ENCODE data around the gene AKR1C1.
"Not testable (repeated sequence)": the region's sequence is repeated elsewhere in the genome, so short reads cannot be mapped to it uniquely, and the experiment has no call there.

The AKR1C1 gene

DNA sequence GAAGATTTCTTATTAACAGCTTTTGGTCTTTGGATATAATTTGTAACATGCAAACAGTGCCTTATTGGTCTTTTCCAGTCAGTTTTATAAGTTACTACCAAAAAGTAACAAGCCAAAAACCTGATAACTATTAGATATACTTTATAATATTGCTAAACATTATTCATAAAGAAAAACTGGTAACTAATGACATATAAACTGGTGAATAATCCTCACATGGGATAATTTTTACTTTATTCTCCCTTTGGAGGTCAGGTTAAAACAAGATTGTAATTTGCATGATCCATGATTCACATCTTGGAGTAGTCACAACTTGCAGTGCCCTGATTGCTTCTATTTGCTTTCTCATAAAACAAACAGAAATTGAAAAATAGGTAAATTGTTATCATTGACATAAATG is 41.3 kb downstream of the AKR1C1 start:
- H4K8ac ChIP-seq (ENCODE audit: low read depth, low read length); H2BK120ac ChIP-seq (ENCODE audit: low read depth, low read length); H3K9ac ChIP-seq (ENCODE audit: low read depth, low read length, poor library complexity); H3K23ac ChIP-seq (ENCODE audit: low read depth, low read length, poor library complexity); H2BK15ac ChIP-seq (ENCODE audit: low read length); H3K36me3 ChIP-seq (replicated peaks in 1 of 2; ENCODE audit: control insufficient read depth in 2 of 2, insufficient read depth in 2 of 2, low read length in 2 of 2); H4K91ac ChIP-seq (ENCODE audit: low read depth, low read length, poor library complexity); H3K4me2 ChIP-seq (ENCODE audit: insufficient read depth, low read length, poor library complexity, severe bottlenecking); H3K9me3 ChIP-seq (replicated peaks in 1 of 2; ENCODE audit: control insufficient read depth in 2 of 2, insufficient read depth in 1 of 2, low read depth in 1 of 2, low read length in 2 of 2); H3K79me1 ChIP-seq (ENCODE audit: low read depth, low read length); H3K4me3 ChIP-seq (ENCODE audit: low read length in 2 of 2); H3K4ac ChIP-seq (ENCODE audit: low read length); H2BK12ac ChIP-seq (ENCODE audit: low read length); H2BK5ac ChIP-seq (ENCODE audit: low read length); H2AK5ac ChIP-seq (ENCODE audit: low read depth, low read length); H3K27me3 ChIP-seq (ENCODE audit: control insufficient read depth in 3 of 3, insufficient read depth in 3 of 3, low read depth in 1 of 3, low read length in 3 of 3); H3K4me1 ChIP-seq (ENCODE audit: control insufficient read depth in 2 of 2, insufficient read depth in 1 of 2, low read depth in 1 of 2, low read length in 2 of 2); H2AFZ ChIP-seq (ENCODE audit: low read length); DNase-seq (ENCODE audit: low spot score); H3K18ac ChIP-seq (ENCODE audit: low read length); H3K27ac ChIP-seq (replicated peaks; ENCODE audit: low read length); H3K14ac ChIP-seq (ENCODE audit: low read length): not testable (repeated sequence)

DNA sequence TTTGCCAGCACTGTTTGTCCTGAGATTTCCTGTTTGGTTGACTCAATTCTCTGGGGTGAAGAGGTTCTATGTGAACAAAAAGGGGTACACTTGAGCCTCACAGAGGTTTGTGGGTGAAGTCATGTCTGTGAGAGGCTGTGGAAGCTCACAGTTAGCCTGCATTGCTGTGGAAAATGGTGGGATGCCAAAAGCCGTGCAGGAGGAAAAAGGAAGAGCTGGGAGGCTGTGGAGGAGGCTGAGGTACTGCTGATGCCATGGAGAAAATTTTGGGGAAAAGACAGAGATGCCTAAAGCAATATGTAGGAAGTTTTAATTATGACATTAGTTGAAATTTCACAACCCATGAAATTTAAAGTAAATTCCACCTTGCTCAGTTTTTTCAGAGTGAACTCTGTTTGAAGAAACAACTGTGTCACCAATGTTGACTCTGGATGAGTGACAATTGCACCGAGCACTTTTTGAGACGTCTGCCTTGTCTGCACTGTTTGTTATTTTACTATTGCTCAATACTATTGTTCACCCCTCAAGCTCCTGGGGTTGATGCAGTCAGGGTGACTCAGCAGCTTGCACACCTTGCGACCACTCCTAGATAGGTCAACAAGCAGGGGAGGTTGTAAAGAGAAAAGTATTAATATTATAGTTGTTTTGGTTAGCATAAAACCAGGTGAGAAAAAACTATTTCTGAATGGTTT is 45.8 kb downstream of the AKR1C1 start:
- not testable (repeated sequence) for H2BK5ac ChIP-seq (ENCODE audit: low read length); H2AK5ac ChIP-seq (ENCODE audit: low read depth, low read length); H3K9ac ChIP-seq (ENCODE audit: low read depth, low read length, poor library complexity); DNase-seq (ENCODE audit: low spot score); H3K4me1 ChIP-seq (ENCODE audit: control insufficient read depth in 2 of 2, insufficient read depth in 1 of 2, low read depth in 1 of 2, low read length in 2 of 2); H2AFZ ChIP-seq (ENCODE audit: low read length); H3K4me3 ChIP-seq (ENCODE audit: low read length in 2 of 2); H4K8ac ChIP-seq (ENCODE audit: low read depth, low read length); H3K9me3 ChIP-seq (replicated peaks in 1 of 2; ENCODE audit: control insufficient read depth in 2 of 2, insufficient read depth in 1 of 2, low read depth in 1 of 2, low read length in 2 of 2); H4K91ac ChIP-seq (ENCODE audit: low read depth, low read length, poor library complexity); H3K18ac ChIP-seq (ENCODE audit: low read length); H3K79me1 ChIP-seq (ENCODE audit: low read depth, low read length); H3K14ac ChIP-seq (ENCODE audit: low read length); H3K4ac ChIP-seq (ENCODE audit: low read length); H3K23ac ChIP-seq (ENCODE audit: low read depth, low read length, poor library complexity); H3K36me3 ChIP-seq (replicated peaks in 1 of 2; ENCODE audit: control insufficient read depth in 2 of 2, insufficient read depth in 2 of 2, low read length in 2 of 2); H3K27me3 ChIP-seq (ENCODE audit: control insufficient read depth in 3 of 3, insufficient read depth in 3 of 3, low read depth in 1 of 3, low read length in 3 of 3); H2BK120ac ChIP-seq (ENCODE audit: low read depth, low read length); H3K27ac ChIP-seq (replicated peaks; ENCODE audit: low read length); H2BK12ac ChIP-seq (ENCODE audit: low read length); H3K4me2 ChIP-seq (ENCODE audit: insufficient read depth, low read length, poor library complexity, severe bottlenecking); H2BK15ac ChIP-seq (ENCODE audit: low read length)
- WGBS, 2 donors (ENCODE audit: extremely low coverage in 2 of 2, insufficient read length in 2 of 2, insufficient replicate concordance in 1 of 2): no CpG with 5 or more reads among the region's 4 CpGs

- DNase-seq (ENCODE audit: low spot score); H3K14ac ChIP-seq (ENCODE audit: low read length); H2BK5ac ChIP-seq (ENCODE audit: low read length); H3K4ac ChIP-seq (ENCODE audit: low read length); H3K4me1 ChIP-seq (ENCODE audit: control insufficient read depth in 2 of 2, insufficient read depth in 1 of 2, low read depth in 1 of 2, low read length in 2 of 2); H3K4me2 ChIP-seq (ENCODE audit: insufficient read depth, low read length, poor library complexity, severe bottlenecking); H2BK120ac ChIP-seq (ENCODE audit: low read depth, low read length); H3K27ac ChIP-seq (replicated peaks; ENCODE audit: low read length); H3K79me1 ChIP-seq (ENCODE audit: low read depth, low read length); H3K27me3 ChIP-seq (ENCODE audit: control insufficient read depth in 3 of 3, insufficient read depth in 3 of 3, low read depth in 1 of 3, low read length in 3 of 3); H4K8ac ChIP-seq (ENCODE audit: low read depth, low read length); H2AFZ ChIP-seq (ENCODE audit: low read length); H4K91ac ChIP-seq (ENCODE audit: low read depth, low read length, poor library complexity); H3K36me3 ChIP-seq (replicated peaks in 1 of 2; ENCODE audit: control insufficient read depth in 2 of 2, insufficient read depth in 2 of 2, low read length in 2 of 2); H2BK12ac ChIP-seq (ENCODE audit: low read length); H2BK15ac ChIP-seq (ENCODE audit: low read length); H3K9ac ChIP-seq (ENCODE audit: low read depth, low read length, poor library complexity); H3K4me3 ChIP-seq (ENCODE audit: low read length in 2 of 2); H2AK5ac ChIP-seq (ENCODE audit: low read depth, low read length); H3K18ac ChIP-seq (ENCODE audit: low read length); H3K9me3 ChIP-seq (replicated peaks in 1 of 2; ENCODE audit: control insufficient read depth in 2 of 2, insufficient read depth in 1 of 2, low read depth in 1 of 2, low read length in 2 of 2); H3K23ac ChIP-seq (ENCODE audit: low read depth, low read length, poor library complexity): not testable (repeated sequence)
- no CpG with 5 or more reads among the region's 7 CpGs for WGBS, 2 donors (ENCODE audit: extremely low coverage in 2 of 2, insufficient read length in 2 of 2, insufficient replicate concordance in 1 of 2)
Observed at GRCh38 chr10:5010043-5010442, 46.8 kb downstream of the AKR1C1 start.

DNA sequence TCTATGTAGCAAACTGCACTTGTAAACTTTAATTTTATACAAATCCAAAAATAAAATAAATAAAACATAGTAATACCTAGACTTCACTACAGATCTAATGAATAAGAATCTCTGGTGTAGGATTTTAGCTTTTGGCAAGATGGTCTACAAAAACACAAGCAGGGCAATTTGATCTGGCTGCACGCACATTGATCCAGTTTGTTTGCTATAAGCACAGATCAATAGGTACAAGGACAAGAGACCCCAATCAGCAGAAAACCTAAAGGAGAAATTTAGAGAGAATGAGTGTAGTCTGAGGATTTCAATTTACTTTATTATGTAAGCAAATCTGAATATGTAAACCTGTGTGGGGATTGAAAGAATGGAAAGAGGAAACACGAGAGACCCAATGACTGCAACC is 48.2 kb downstream of the AKR1C1 start:
- H3K79me1 ChIP-seq (ENCODE audit: low read depth, low read length); H3K9me3 ChIP-seq (replicated peaks in 1 of 2; ENCODE audit: control insufficient read depth in 2 of 2, insufficient read depth in 1 of 2, low read depth in 1 of 2, low read length in 2 of 2); H3K27me3 ChIP-seq (ENCODE audit: control insufficient read depth in 3 of 3, insufficient read depth in 3 of 3, low read depth in 1 of 3, low read length in 3 of 3); H2BK120ac ChIP-seq (ENCODE audit: low read depth, low read length); H4K8ac ChIP-seq (ENCODE audit: low read depth, low read length); H3K36me3 ChIP-seq (replicated peaks in 1 of 2; ENCODE audit: control insufficient read depth in 2 of 2, insufficient read depth in 2 of 2, low read length in 2 of 2); H3K4me2 ChIP-seq (ENCODE audit: insufficient read depth, low read length, poor library complexity, severe bottlenecking); DNase-seq (ENCODE audit: low spot score); H3K27ac ChIP-seq (replicated peaks; ENCODE audit: low read length); H2AK5ac ChIP-seq (ENCODE audit: low read depth, low read length); H4K91ac ChIP-seq (ENCODE audit: low read depth, low read length, poor library complexity); H2BK15ac ChIP-seq (ENCODE audit: low read length); H3K23ac ChIP-seq (ENCODE audit: low read depth, low read length, poor library complexity); H3K4me3 ChIP-seq (ENCODE audit: low read length in 2 of 2); H3K18ac ChIP-seq (ENCODE audit: low read length); H3K4me1 ChIP-seq (ENCODE audit: control insufficient read depth in 2 of 2, insufficient read depth in 1 of 2, low read depth in 1 of 2, low read length in 2 of 2); H3K14ac ChIP-seq (ENCODE audit: low read length); H2AFZ ChIP-seq (ENCODE audit: low read length); H3K4ac ChIP-seq (ENCODE audit: low read length); H3K9ac ChIP-seq (ENCODE audit: low read depth, low read length, poor library complexity); H2BK5ac ChIP-seq (ENCODE audit: low read length); H2BK12ac ChIP-seq (ENCODE audit: low read length): not testable (repeated sequence)
- WGBS, 2 donors (ENCODE audit: extremely low coverage in 2 of 2, insufficient read length in 2 of 2, insufficient replicate concordance in 1 of 2): no CpG with 5 or more reads among the region's 2 CpGs

Measured in neuronal stem cell (in vitro differentiated cells).